IMR-90 (cell line): ENCODE data around the gene RLN3. TPM values are rescaled to one million over a fixed set of nuclear protein-coding genes. Genes with fewer than 3 reads are reported as not detected.

Experiments
- ATAC-seq: fragments of 200-7000 bp; cut with Tn5 transposase; 2 replicates; pipeline ENCODE4 v1.9.1; 2020; ENCODE audit warnings: low read depth, mild to moderate bottlenecking, moderate library complexity
- BruUV-seq: library from RNA; stranded (reverse); fragments of 400-500 nt; replicated peaks from 2 replicates; lab custom pipeline; 2021; lab: Mats Ljungman, UMichigan
- CTCF ChIA-PET: fragments of 300-600 bp; formaldehyde crosslinking; extraction: SDS; loops from one replicate; lab custom pipeline; 2021; ENCODE audit warnings: antibody characterized with exemption; lab: Yijun Ruan, JAX
- POLR2A ChIA-PET: fragments of 300-600 bp; sonication (Branson Sonifier 250); formaldehyde crosslinking; loops from one replicate; lab custom pipeline; 2022; ENCODE audit warnings: antibody characterized with exemption; ENCODE audit not compliant: unreplicated experiment; lab: Charles Lee
- DNase-seq: peaks from one replicate; pipeline ENCODE4 v3.0.0; 2013
- H2AFZ ChIP-seq: replicated peaks from 2 replicates; pipeline ENCODE3; 2013; ENCODE audit warnings: low read length, mild to moderate bottlenecking; ENCODE audit not compliant: poor library complexity
- H2AK5ac ChIP-seq: 2 replicates; pipeline ENCODE4 v1.6.1; 2013; ENCODE audit warnings: low read depth, low read length, inconsistent platforms
- H2AK9ac ChIP-seq: replicated peaks from 2 replicates; pipeline ENCODE3; 2013; ENCODE audit warnings: mild to moderate bottlenecking, low read depth, low read length, moderate library complexity; ENCODE audit not compliant: poor library complexity
- H2BK120ac ChIP-seq: 2 replicates; pipeline ENCODE4 v1.6.1; 2013; ENCODE audit warnings: low read depth, low read length, inconsistent platforms
- H2BK15ac ChIP-seq: 3 replicates; pipeline ENCODE4 v1.6.1; 2013; ENCODE audit warnings: low read depth, low read length, inconsistent platforms
- H2BK20ac ChIP-seq: 2 replicates; pipeline ENCODE4 v1.6.1; 2013; ENCODE audit warnings: low read depth, mild to moderate bottlenecking, inconsistent platforms, low read length, moderate library complexity
- H2BK5ac ChIP-seq: 2 replicates; pipeline ENCODE4 v1.6.1; 2013; ENCODE audit warnings: mild to moderate bottlenecking, low read depth, low read length, inconsistent platforms; ENCODE audit not compliant: poor library complexity, severe bottlenecking
- H3K14ac ChIP-seq: replicated peaks from 2 replicates; pipeline ENCODE4 v1.6.1; 2013; ENCODE audit warnings: low read depth, low read length, inconsistent platforms
- H3K18ac ChIP-seq: 2 replicates; pipeline ENCODE4 v1.6.1; 2013; ENCODE audit warnings: low read depth, low read length, control low read depth
- H3K23ac ChIP-seq: 2 replicates; pipeline ENCODE4 v1.6.1; 2013; ENCODE audit warnings: low read depth, low read length, inconsistent platforms
- H3K27ac ChIP-seq: 2 replicates; pipeline ENCODE4 v1.5.1; 2013; ENCODE audit warnings: mild to moderate bottlenecking, control low read depth, low read length; ENCODE audit not compliant: insufficient read depth
- H3K27me3 ChIP-seq: 2 replicates; pipeline ENCODE4 v1.6.1; 2013; ENCODE audit warnings: low read length; ENCODE audit not compliant: control insufficient read depth, insufficient read depth
- H3K36me3 ChIP-seq: 2 replicates; pipeline ENCODE4 v1.6.1; 2013; ENCODE audit warnings: low read length, mixed read lengths; ENCODE audit not compliant: control insufficient read depth, insufficient read depth
- H3K4ac ChIP-seq: 2 replicates; pipeline ENCODE4 v1.6.1; 2013; ENCODE audit warnings: low read depth, low read length, inconsistent platforms
- H3K4me1 ChIP-seq: 2 replicates; pipeline ENCODE4 v1.6.1; 2013; ENCODE audit warnings: low read length, mixed read lengths; ENCODE audit not compliant: control insufficient read depth, insufficient read depth
- H3K4me2 ChIP-seq: 2 replicates; pipeline ENCODE4 v1.6.1; 2013; ENCODE audit warnings: low read depth, mild to moderate bottlenecking, control low read depth, low read length, moderate library complexity
- H3K4me3 ChIP-seq: 2 replicates; pipeline ENCODE4 v1.5.1; 2013; ENCODE audit warnings: low read depth, mild to moderate bottlenecking, control low read depth, low read length, moderate library complexity; ENCODE audit not compliant: insufficient read depth
- H3K56ac ChIP-seq: 2 replicates; pipeline ENCODE4 v1.6.1; 2013; ENCODE audit warnings: low read length, inconsistent platforms; ENCODE audit not compliant: insufficient read depth; ENCODE audit errors: extremely low read depth
- H3K79me1 ChIP-seq, 2 experiments: 2 replicates each; pipeline ENCODE4 v1.6.1; 2013; ENCODE audit warnings: low read length in 2 of 2, inconsistent platforms in 1 of 2, low read depth in 1 of 2
- H3K9ac ChIP-seq: 2 replicates; pipeline ENCODE4 v1.6.1; 2013; ENCODE audit warnings: low read depth, low read length, control low read depth
- H3K9me1 ChIP-seq: 2 replicates; pipeline ENCODE4 v1.6.1; 2013; ENCODE audit warnings: low read length, inconsistent platforms; ENCODE audit not compliant: insufficient read depth
- H3K9me3 ChIP-seq: 2 replicates; pipeline ENCODE4 v1.6.1; 2013; ENCODE audit warnings: low read length; ENCODE audit not compliant: control insufficient read depth, insufficient read depth
- H4K20me1 ChIP-seq: 2 replicates; pipeline ENCODE4 v1.6.1; 2013; ENCODE audit warnings: low read length, inconsistent platforms; ENCODE audit not compliant: insufficient read depth
- H4K5ac ChIP-seq: 2 replicates; pipeline ENCODE4 v1.6.1; 2013; ENCODE audit warnings: mild to moderate bottlenecking, low read depth, low read length, control low read depth
- H4K8ac ChIP-seq, 2 experiments: 2 replicates each; pipeline ENCODE4 v1.6.1; 2013; ENCODE audit warnings: low read depth in 2 of 2, low read length in 2 of 2, control low read depth in 1 of 2, inconsistent platforms in 1 of 2
- H4K91ac ChIP-seq: 2 replicates; pipeline ENCODE4 v1.6.1; 2013; ENCODE audit warnings: low read depth, low read length, inconsistent platforms; ENCODE audit not compliant: insufficient read depth
- CHD1 ChIP-seq: IDR thresholded peaks from 2 replicates; pipeline ENCODE4 v1.6.1; 2012; ENCODE audit warnings: low read depth, low read length, improper control_type of control experiment
- FOS ChIP-seq: fragments of 150-350 bp; IDR thresholded peaks from 2 replicates; pipeline ENCODE4 v1.6.1; 2016; ENCODE audit warnings: low read depth, low read length
- MAFK ChIP-seq: IDR thresholded peaks from 2 replicates; pipeline ENCODE4 v1.6.1; 2012; ENCODE audit warnings: low read depth, low read length, improper control_type of control experiment
- MAZ ChIP-seq: IDR thresholded peaks from 2 replicates; pipeline ENCODE4 v1.6.1; 2012; ENCODE audit warnings: low read depth, mild to moderate bottlenecking, low read length, improper control_type of control experiment, moderate library complexity, borderline replicate concordance
- NFE2L2 ChIP-seq: fragments of 150-350 bp; IDR thresholded peaks from 2 replicates; pipeline ENCODE4 v1.6.1; 2016; ENCODE audit warnings: low read depth, mild to moderate bottlenecking, low read length
- RCOR1 ChIP-seq: IDR thresholded peaks from 2 replicates; pipeline ENCODE4 v1.6.1; 2012; ENCODE audit warnings: mild to moderate bottlenecking, low read length, improper control_type of control experiment; ENCODE audit not compliant: insufficient replicate concordance
- SMC3 ChIP-seq: fragments of 150-350 bp; IDR thresholded peaks from 2 replicates; pipeline ENCODE4 v1.6.1; 2016; ENCODE audit warnings: low read depth, mild to moderate bottlenecking, antibody characterized with exemption, low read length, moderate library complexity
- WGBS, 2 experiments: methylation state at CpG; one replicate each; pipeline versions ENCODE4 v1.1.5 to v1.1.7; 2013; ENCODE audit warnings: missing lambda C conversion rate in 2 of 2; ENCODE audit not compliant: insufficient read length in 1 of 2; ENCODE audit errors: extremely low coverage in 2 of 2; 5-methylcytosine and 5-hydroxymethylcytosine counted together
- dilution Hi-C: fragments of 300-500 bp; cut with HindIII; formaldehyde crosslinking; loops from one replicate; pipeline ENCODE4 v1.14.3; 2018; ENCODE audit warnings: low sequenced_read_pairs; ENCODE audit not compliant: unreplicated experiment
- in situ Hi-C: fragments of 300-500 bp; cut with MboI; formaldehyde crosslinking; loops from 3 replicates; pipeline ENCODE4 v1.14.3; 2019; ENCODE audit warnings: low sequenced_read_pairs, inconsistent platforms, mixed read lengths
- intact Hi-C: fragments of 100-400 bp; cut with micrococcal nuclease; formaldehyde crosslinking; loops from 2 replicates; pipeline ENCODE4 v1.10.0; 2022
- polyA plus RNA-seq, 3 experiments: library from polyadenylated mRNA; depleted of rRNA; stranded (reverse); fragments of >200 nt; gene quantifications; 2 replicates each; pipeline ENCODE4 v1.2.3, GENCODE V29; 2012; ENCODE audit warnings: low replicate concordance in 1 of 3
- total RNA-seq: library from RNA; depleted of rRNA; stranded (reverse); fragments of >200 nt; gene quantifications from 2 replicates; pipeline ENCODE4 v1.2.3, GENCODE V29; 2012

RLN3 gene
- total and polyA plus RNA-seq, 2 of the 4 experiments (the other 2 are of a cell fraction) = not detected

DNA sequence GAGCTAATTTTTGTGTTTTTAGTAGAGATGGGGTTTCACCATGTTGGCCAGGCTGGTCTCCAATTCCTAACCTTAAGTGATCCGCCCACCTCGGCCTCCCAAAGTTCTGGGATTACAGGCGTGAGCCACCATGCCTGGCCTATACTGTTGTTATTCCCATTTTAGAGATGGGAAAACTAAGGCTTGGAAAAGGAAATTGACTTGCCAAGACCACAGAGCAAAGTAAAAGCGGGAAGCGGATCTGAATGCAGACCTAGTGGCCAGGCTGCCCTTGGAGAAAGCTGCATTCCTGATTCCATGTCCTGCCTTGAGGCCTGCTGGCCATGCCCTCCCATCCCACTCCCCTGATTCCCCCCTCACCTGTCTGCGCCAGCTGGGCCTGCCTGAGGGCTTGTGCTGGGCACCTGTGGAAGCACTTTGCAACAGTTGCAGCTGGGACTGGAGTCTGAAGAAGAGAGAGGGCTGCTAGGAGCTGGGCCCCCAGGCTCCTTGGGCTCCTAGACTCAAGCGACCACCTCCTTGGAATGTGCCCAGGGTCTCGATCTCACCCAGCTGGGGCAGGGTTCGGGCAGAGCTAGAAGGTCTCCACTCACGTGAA lies 28.2 kb downstream of the RLN3 start:
- H2BK120ac ChIP-seq = no peak overlapping the region
- H3K4ac ChIP-seq = no peak overlapping the region
- no peaks in the 10 kb centered on the region for H3K79me1 ChIP-seq
- TF ChIP-seq FOS (no peak), CHD1 (no peak), RCOR1 (no peak), MAZ (no peak), MAFK (no peak), SMC3 (no peak), NFE2L2 (no peak)
- no peak overlapping the region for H3K9ac ChIP-seq
- ChIA-PET POLR2A (no interaction called here), CTCF (no interaction called here)
- no peaks in the 10 kb centered on the region for H4K20me1 ChIP-seq
- no peak for DNase-seq
- peaks cover 2% of the 10 kb centered on the region; the same call in 1 of the 2 replicates for H3K9me3 ChIP-seq
- no peak overlapping the region for H3K23ac ChIP-seq
- no peak overlapping the region for H2AK5ac ChIP-seq
- no peak overlapping the region for H3K14ac ChIP-seq
- H3K4me2 ChIP-seq = no peak overlapping the region
- H4K91ac ChIP-seq = no peak overlapping the region
- no peaks in the 10 kb centered on the region for H3K9me1 ChIP-seq
- peaks cover 35% of the 10 kb centered on the region for H3K27me3 ChIP-seq
- no peak overlapping the region for H2AK9ac ChIP-seq
- WGBS, 2 experiments = 82% methylated on average over 5 of the region's 10 CpGs; no CpG with 5 or more reads in 1 of the 2 experiments
- H4K5ac ChIP-seq = no peak overlapping the region
- H2AFZ ChIP-seq = no peak overlapping the region
- BruUV-seq = no TSS peak
- no peak overlapping the region for H2BK15ac ChIP-seq
- H3K36me3 ChIP-seq = no peaks in the 10 kb centered on the region
- no peak for ATAC-seq
- H4K8ac ChIP-seq = no peak overlapping the region
- no peak overlapping the region for H2BK20ac ChIP-seq
- in situ Hi-C loops = no loop called here
- H3K18ac ChIP-seq = no peak overlapping the region
- no peak overlapping the region for H3K56ac ChIP-seq
- no peak overlapping the region for H2BK5ac ChIP-seq
- H3K4me1 ChIP-seq = peaks cover 1% of the 10 kb centered on the region; the same call in 1 of the 2 replicates
- dilution Hi-C loops = no loop called here
- no peak overlapping the region for H3K27ac ChIP-seq
- intact Hi-C loops = no loop called here
- no peak overlapping the region for H3K4me3 ChIP-seq
